Activated CD8-positive, alpha-beta T cell treated with anti-CD3 and anti-CD28 coated beads, Interleukin-2, amount 10 ng/mL, durations not matched to agents 7 days and 5 days (primary cell): Measurements from ENCODE around the gene DNM2. TPM values are rescaled to one million over a fixed set of nuclear protein-coding genes. Genes with fewer than 3 reads are reported as not detected.
A peak's percentile ranks its signal among the peaks of the same experiment; 100 is the strongest.
"Not testable (repeated sequence)": the region's sequence is repeated elsewhere in the genome, so short reads cannot be mapped to it uniquely, and the experiment has no call there.

Experiments used
- ATAC-seq: fragments of 150-1000 bp; cut with Tn5 transposase; one replicate; pipeline ENCODE4 v1.10.0; 2021; ENCODE audit warnings: moderate library complexity
- CTCF ChIA-PET: fragments of 350-600 bp; sonication (Branson Sonifier 250); formaldehyde crosslinking; loops from one replicate; lab custom pipeline; 2021; ENCODE audit warnings: antibody characterized with exemption; lab: Charles Lee
- POLR2A ChIA-PET: fragments of 350-600 bp; sonication (Branson Sonifier 250); formaldehyde crosslinking; loops from one replicate; lab custom pipeline; 2021; ENCODE audit warnings: antibody characterized with exemption; lab: Charles Lee
- DNase-seq: peaks from one replicate; pipeline ENCODE4 v3.0.0-alpha.2; 2020
- H3K27ac Mint-ChIP-seq: one replicate; pipeline ENCODE4 v1.8.0; 2021; ENCODE audit warnings: mild to moderate bottlenecking, mixed read lengths
- H3K27me3 Mint-ChIP-seq: one replicate; pipeline ENCODE4 v1.8.0; 2021; ENCODE audit warnings: low read depth, mixed read lengths
- H3K36me3 Mint-ChIP-seq: one replicate; pipeline ENCODE4 v1.8.0; 2021; ENCODE audit warnings: low read depth, mixed read lengths
- H3K4me1 Mint-ChIP-seq: one replicate; pipeline ENCODE4 v1.8.0; 2021; ENCODE audit warnings: low read depth, mixed read lengths
- H3K4me3 Mint-ChIP-seq: one replicate; pipeline ENCODE4 v1.8.0; 2021; ENCODE audit warnings: mild to moderate bottlenecking, mixed read lengths
- H3K9me3 Mint-ChIP-seq: one replicate; pipeline ENCODE4 v1.8.0; 2022; ENCODE audit warnings: mixed read lengths; ENCODE audit not compliant: insufficient read depth
- total RNA-seq, 2 experiments: library from RNA; stranded (reverse); gene quantifications; one replicate each; pipeline ENCODE4 v1.2.3, GENCODE V29; 2021

DNM2 gene
- total RNA-seq, 2 experiments from 2014 or later = 239 to 240 TPM

DNA sequence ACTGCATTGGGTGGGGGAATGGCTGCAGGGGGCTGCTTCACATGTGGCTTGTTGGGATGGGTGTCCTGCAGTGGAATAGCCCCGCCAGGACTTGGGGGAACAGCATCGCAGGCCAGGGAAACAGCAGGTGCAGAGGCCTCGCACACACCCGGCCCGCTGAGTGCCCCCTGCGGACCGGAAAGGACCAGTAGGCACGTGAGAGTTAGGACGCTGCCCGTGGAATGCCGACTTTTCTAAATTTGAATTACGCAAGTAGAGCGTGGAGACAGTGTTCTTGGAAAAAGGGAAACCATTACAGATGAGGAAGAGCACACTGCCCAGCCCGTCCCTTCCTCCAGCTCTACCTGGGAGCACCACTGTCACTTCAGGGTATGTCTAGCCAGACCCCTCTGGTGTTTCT, 11.5 kb downstream of the DNM2 start:
- ATAC-seq = no peak
- H3K4me1 Mint-ChIP-seq = peaks cover 55% of the 10 kb centered on the region
- DNase-seq = no peak
- no peak overlapping the region for H3K4me3 Mint-ChIP-seq
- H3K36me3 Mint-ChIP-seq = peaks cover 33% of the 10 kb centered on the region
- peak overlapping the region; percentile 55 for H3K27ac Mint-ChIP-seq
- CTCF ChIA-PET = no interaction called here
- no peaks in the 10 kb centered on the region for H3K27me3 Mint-ChIP-seq
- no peaks in the 10 kb centered on the region for H3K9me3 Mint-ChIP-seq
- POLR2A ChIA-PET = no interaction called here

DNA sequence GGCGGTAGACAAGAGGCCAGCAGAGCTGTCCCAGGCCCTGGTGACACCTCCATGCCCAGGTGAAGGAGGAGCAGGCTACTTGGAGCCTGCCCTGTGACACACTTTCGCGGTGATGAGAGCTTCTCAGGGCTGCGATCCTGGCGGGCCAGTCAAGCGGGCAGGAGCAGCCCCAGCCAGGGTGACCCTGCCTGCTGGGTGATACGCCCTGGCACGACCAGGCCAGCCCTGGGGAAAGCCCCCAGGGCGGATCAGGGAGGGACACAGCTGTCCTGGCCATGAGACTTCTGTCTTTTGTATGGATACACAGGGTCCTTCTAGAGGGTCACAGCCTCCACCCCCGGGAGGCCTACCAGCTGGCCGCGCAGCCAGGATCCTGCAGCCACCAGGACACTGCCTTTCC, 13.1 kb downstream of the DNM2 start:
- H3K27me3 Mint-ChIP-seq = no peaks in the 10 kb centered on the region
- DNase-seq = no peak

DNA sequence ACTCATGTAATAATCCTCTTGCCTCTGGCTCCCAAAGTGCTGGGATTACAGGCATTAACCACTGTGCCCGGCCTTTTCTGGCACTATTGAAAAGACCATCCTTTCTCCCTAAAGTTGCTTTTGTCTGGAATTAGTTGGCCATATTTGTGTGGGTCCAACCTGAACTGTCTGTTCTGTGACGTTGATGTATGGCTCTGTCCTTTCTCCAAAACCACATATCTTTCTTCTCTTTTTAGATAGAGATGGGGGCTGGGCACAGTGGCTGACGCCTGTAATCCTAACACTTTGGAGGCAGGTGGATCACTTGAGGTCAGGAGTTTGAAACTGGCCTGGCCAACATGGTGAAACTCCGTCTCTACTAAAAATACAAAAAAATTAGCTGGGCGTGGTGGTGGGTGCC, 17.9 kb downstream of the DNM2 start:
- peaks cover 49% of the 10 kb centered on the region for H3K36me3 Mint-ChIP-seq
- CTCF ChIA-PET = interaction anchor here (1.2 to 1.6 kb wide), 2 partner anchors 18 to 24 kb away, joined by 3 to 5 read pairs; partner anchors contain the start of gene DNM2
- no peak overlapping the region for H3K27ac Mint-ChIP-seq
- ATAC-seq = no peak
- no peaks in the 10 kb centered on the region for H3K27me3 Mint-ChIP-seq
- peaks cover 42% of the 10 kb centered on the region for H3K4me1 Mint-ChIP-seq
- POLR2A ChIA-PET = no interaction called here
- H3K9me3 Mint-ChIP-seq = peaks cover 9% of the 10 kb centered on the region
- no peak for DNase-seq
- no peak overlapping the region for H3K4me3 Mint-ChIP-seq

More for the DNA sequence above, 13.1 kb downstream of the DNM2 start:
- CTCF ChIA-PET = interaction anchor here (1.3 to 1.4 kb wide), 2 partner anchors 128 to 134 kb away, joined by 4 read pairs; no protein-coding TSS in a partner anchor
- Mint-ChIP-seq H3K9me3 (no peaks in the 10 kb centered on the region), H3K36me3 (peaks cover 33% of the 10 kb centered on the region), H3K4me1 (peaks cover 55% of the 10 kb centered on the region), H3K4me3 (peak overlapping the region; percentile 15), H3K27ac (peak overlapping the region; percentile 81)
- ATAC-seq = no peak
- POLR2A ChIA-PET = interaction anchor here (1.4 kb wide), 1 partner anchor 13 kb away, joined by 5 read pairs; the partner anchor contains the start of gene DNM2

DNA sequence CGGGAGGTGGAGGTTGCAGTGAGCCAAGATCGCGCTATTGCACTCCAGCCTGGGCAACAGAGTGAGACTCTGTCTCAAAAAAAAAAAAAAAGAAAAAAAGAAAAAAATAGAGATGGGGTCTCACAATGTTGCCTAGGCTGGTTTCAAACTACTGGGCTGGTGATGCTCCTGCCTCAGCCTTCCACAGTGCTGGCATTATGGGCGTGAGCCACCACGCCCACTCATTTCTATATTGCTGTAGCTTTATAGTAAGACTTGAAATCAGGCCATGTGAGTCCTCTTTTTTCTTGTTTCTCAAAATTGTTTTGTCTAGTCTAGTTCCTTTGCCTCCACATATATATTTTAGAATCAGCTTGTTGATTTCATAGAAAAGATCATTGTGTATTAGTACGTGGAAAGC, 18.3 kb downstream of the DNM2 start:
- Mint-ChIP-seq H3K4me1 (peaks cover 41% of the 10 kb centered on the region), H3K27ac (no peak overlapping the region), H3K27me3 (no peaks in the 10 kb centered on the region), H3K9me3 (peaks cover 12% of the 10 kb centered on the region), H3K4me3 (no peak overlapping the region), H3K36me3 (peaks cover 53% of the 10 kb centered on the region)
- CTCF ChIA-PET = interaction anchor here (1.2 to 1.6 kb wide), 2 partner anchors 18 to 23 kb away, joined by 3 to 5 read pairs; partner anchors contain the start of gene DNM2
- DNase-seq (no peak), ATAC-seq (no peak)
- POLR2A ChIA-PET = no interaction called here

DNA sequence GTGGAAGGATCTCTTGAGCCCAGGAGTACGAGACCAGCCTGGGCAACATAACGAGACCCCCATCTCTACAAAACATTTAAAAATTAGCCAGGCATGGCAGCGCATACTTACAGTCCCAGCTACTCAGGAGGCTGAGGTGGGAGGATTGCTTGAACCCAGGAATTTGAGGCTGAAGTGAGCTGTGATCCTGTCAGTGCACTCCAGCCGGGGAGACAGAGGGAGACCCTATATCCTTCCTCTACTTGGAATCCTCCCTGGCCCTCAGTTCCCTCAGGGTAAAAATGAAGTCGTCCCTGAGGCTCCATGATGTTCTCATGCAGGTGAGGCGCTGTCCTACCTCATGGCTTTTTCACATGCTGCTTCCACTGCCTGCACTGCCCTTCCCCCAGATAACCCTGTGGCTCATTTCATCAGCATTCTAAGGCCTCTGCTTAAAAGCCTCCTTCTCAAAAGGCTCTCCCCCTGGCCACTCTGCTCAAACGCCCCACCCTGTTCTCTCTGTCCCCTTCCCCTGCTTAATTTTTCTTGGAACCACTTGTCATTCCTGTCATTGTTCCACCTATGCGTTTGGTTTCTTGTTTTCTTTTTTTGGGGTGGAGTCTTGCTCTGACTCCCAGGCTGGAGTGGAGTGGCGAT, 19.2 kb downstream of the DNM2 start:
- H3K9me3 Mint-ChIP-seq = peaks cover 12% of the 10 kb centered on the region
- no peak for DNase-seq
- H3K27me3 Mint-ChIP-seq = no peaks in the 10 kb centered on the region
- no peak for ATAC-seq
- no peak overlapping the region for H3K4me3 Mint-ChIP-seq
- CTCF ChIA-PET = interaction anchor here (1.2 to 1.6 kb wide), 2 partner anchors 19 to 23 kb away, joined by 3 to 5 read pairs; partner anchors contain the start of gene DNM2
- peaks cover 36% of the 10 kb centered on the region for H3K4me1 Mint-ChIP-seq
- no peak overlapping the region for H3K27ac Mint-ChIP-seq
- POLR2A ChIA-PET = no interaction called here
- peaks cover 55% of the 10 kb centered on the region for H3K36me3 Mint-ChIP-seq

DNA sequence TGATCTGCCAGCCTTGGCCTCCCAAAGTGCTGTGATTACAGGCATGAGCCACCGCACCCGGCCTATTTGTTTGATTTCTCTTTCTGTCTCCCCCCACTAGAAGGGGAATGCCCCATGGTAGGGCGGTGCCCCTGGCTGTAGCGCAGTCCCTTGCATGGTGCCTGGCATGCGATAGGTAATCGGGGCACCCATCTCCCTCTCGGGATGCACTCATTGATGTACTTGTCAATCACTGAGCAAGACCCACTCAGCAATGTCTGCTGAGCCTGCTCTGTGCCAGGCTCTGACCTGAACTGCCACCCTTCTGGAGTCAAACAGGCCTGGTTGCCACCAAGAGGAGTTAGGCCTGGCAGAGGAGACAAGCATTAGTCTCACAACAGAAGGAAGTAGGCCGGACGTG, 19.8 kb downstream of the DNM2 start:
- Mint-ChIP-seq H3K27ac (no peak overlapping the region), H3K36me3 (peaks cover 58% of the 10 kb centered on the region), H3K4me3 (no peak overlapping the region), H3K9me3 (peaks cover 12% of the 10 kb centered on the region), H3K4me1 (peaks cover 41% of the 10 kb centered on the region), H3K27me3 (no peaks in the 10 kb centered on the region)
- CTCF ChIA-PET = no interaction called here
- no peak for DNase-seq
- no peak for ATAC-seq
- POLR2A ChIA-PET = interaction anchor here (0.7 kb wide), 1 partner anchor 17 kb away, joined by 3 read pairs; no protein-coding TSS in a partner anchor

DNA sequence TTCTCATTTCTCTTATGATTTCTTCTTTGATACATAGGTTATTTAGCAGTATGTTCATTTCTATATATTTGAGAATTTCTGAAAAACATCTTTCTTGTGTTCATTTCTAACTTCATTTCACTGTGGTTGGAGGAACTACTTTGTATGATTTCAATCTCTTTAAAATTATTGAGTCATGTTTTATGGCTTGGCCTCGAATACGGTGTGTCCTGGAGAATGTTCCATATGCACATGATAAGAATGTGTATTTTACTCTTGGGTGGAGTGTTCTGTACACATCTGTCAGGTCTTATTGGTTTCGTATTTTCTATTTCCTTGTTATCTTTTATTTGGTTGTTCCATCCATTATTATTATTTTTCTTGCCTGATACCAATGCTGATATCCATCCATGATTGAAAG, 22.9 kb downstream of the DNM2 start:
- DNase-seq (no peak), ATAC-seq (no peak)
- Mint-ChIP-seq H3K36me3 (peaks cover 52% of the 10 kb centered on the region), H3K9me3 (peaks cover 12% of the 10 kb centered on the region), H3K27ac (no peak overlapping the region), H3K4me3 (no peak overlapping the region), H3K27me3 (no peaks in the 10 kb centered on the region), H3K4me1 (peaks cover 51% of the 10 kb centered on the region)
- ChIA-PET POLR2A (no interaction called here), CTCF (no interaction called here)

DNA sequence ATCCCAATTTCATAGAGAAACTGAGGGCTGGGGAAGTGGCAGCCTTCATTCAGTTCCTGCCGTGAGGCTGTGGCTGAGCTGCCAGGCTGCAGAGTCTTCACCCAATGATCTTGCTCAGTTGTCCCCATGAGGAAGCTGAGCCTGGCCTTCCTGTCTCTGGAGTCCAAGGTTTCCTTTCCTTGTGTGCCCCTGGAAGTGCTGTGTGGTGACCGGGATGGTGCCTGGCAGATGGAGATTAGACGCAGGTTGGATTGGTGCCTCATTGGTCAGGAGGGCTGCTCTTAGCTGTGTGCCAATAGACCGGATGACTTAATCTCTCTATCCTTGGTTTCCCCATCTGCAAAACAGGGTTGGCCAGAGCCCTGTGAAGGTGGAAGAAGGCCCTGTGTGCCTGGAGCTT, 24.6 kb downstream of the DNM2 start:
- POLR2A ChIA-PET = no interaction called here
- Mint-ChIP-seq H3K27ac (peak overlapping the region; percentile 61), H3K4me3 (no peak overlapping the region), H3K36me3 (peaks cover 37% of the 10 kb centered on the region), H3K9me3 (peaks cover 12% of the 10 kb centered on the region), H3K4me1 (peaks cover 46% of the 10 kb centered on the region), H3K27me3 (no peaks in the 10 kb centered on the region)
- CTCF ChIA-PET = interaction anchor here (2.3 kb wide), 1 partner anchor 25 kb away, joined by 6 read pairs; the partner anchor contains the start of gene DNM2
- ATAC-seq (no peak), DNase-seq (no peak)

DNA sequence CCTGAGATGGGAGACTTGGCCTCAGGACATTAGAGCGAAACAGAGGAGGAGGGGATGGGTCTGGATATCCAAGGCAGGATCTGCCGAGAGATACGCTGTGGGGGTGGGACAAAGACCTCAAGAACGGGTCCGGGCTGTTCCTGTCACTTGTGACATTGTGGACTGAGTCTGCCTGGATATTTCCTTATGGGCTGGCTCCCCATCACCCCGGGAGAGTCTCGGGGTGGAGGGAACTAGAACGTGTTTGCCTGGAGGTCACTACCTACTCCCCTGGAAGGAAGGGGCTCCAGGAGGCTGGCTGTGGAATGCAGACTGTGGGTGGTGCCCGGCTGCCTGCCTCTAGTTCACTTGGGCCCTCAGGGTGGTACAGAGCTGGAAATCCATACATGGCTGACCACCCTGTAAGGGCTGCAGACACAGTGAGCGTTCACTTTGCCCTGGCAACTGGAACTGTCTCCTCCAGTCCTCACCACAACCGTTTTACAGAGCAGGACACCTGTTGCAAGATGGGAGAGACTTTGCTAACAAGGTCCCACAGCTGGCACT, 26.4 kb downstream of the DNM2 start:
- Mint-ChIP-seq H3K27me3 (no peaks in the 10 kb centered on the region), H3K27ac (no peak overlapping the region), H3K4me3 (no peak overlapping the region), H3K4me1 (peaks cover 56% of the 10 kb centered on the region), H3K36me3 (peaks cover 25% of the 10 kb centered on the region), H3K9me3 (peaks cover 12% of the 10 kb centered on the region)
- DNase-seq (no peak), ATAC-seq (no peak)
- ChIA-PET POLR2A (no interaction called here), CTCF (interaction anchor here (1.0 kb wide), 1 partner anchor 15 kb away, joined by 3 read pairs; no protein-coding TSS in a partner anchor)

DNA sequence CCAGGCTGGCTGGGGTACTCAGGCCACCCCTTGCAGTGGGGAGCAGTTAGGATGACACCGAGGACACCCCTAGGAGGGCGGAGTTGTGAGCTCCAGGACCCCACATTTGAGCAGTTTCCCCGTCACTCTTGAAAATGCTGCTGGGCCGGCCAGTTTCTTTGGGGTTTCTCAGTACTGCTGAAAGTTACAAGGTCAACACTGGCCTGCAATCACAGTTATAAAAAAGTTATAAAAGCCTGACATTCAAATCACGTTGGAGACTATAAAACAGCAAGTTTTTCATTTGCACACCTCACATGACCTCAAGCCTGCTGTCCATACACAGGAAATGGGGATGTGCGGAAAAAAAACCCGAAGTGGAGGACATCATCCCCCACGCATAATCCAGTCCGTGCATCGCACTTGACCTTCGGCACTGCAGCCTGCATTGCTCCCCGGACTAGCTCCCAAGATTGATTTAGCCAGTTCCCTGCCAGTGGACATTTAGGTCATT, 27.0 kb downstream of the DNM2 start:
- peaks cover 12% of the 10 kb centered on the region for H3K9me3 Mint-ChIP-seq

DNA sequence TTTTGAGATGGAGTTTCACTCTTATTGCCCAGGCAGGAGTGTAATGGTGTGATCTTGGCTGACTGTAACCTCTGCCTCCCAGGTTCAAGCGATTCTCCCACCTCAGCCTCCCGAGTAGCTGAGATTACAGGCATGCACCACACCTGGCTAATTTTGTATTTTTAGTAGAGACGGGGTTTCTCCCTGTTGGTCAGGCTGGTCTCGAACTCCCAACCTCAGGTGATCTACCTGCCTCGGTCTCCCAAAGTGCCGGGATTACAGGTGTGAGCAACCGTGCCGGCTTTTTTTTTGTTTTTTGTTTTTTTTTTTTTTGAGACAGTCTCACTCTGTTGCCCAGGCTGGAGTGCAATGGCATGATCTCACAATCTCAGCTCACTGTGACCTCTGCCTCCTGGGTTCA, 28.6 kb downstream of the DNM2 start:
- H3K4me1 Mint-ChIP-seq = peaks cover 64% of the 10 kb centered on the region
- not testable (repeated sequence) for DNase-seq, H3K4me3 Mint-ChIP-seq, ATAC-seq, H3K27ac Mint-ChIP-seq, H3K27me3 Mint-ChIP-seq, H3K9me3 Mint-ChIP-seq
- CTCF ChIA-PET = interaction anchor here (1.6 kb wide), 2 partner anchors 29 to 118 kb away, joined by 3 to 6 read pairs; partner anchors contain the start of gene DNM2
- H3K36me3 Mint-ChIP-seq = peaks cover 12% of the 10 kb centered on the region
- POLR2A ChIA-PET = interaction anchor here (0.6 kb wide), 1 partner anchor 153 kb away, joined by 3 read pairs; no protein-coding TSS in a partner anchor

More for the DNA sequence above, 27.0 kb downstream of the DNM2 start:
- Mint-ChIP-seq H3K4me3 (no peak overlapping the region), H3K36me3 (peaks cover 23% of the 10 kb centered on the region), H3K27me3 (no peaks in the 10 kb centered on the region), H3K4me1 (peaks cover 60% of the 10 kb centered on the region), H3K27ac (no peak overlapping the region)
- DNase-seq = no peak
- CTCF ChIA-PET = interaction anchor here (1.0 kb wide), 1 partner anchor 15 kb away, joined by 3 read pairs; no protein-coding TSS in a partner anchor
- ATAC-seq = no peak
- POLR2A ChIA-PET = no interaction called here
